ENCODE measurements around the gene TRIM7. TPM values are rescaled to one million over a fixed set of nuclear protein-coding genes. Genes with fewer than 3 reads are reported as not detected.

Gene TRIM7
- total and polyA plus RNA-seq, 2 donors (not counting 1 experiment from before 2014, with no cell fraction given) = 4.7 to 7.3 TPM

GRCh38 chr5:181190711-181191525, 14.1 kb downstream of the TRIM7 start:
- peak overlapping the region; percentile 51 for H3K9ac ChIP-seq (ENCODE audit: insufficient read depth, low read length)
- H3K36me3 ChIP-seq (ENCODE audit: control insufficient read depth, insufficient read depth, low read length) = no peaks in the 10 kb centered on the region
- peak overlapping the region; percentile 56 for H3K27ac ChIP-seq (ENCODE audit: insufficient read depth, low read length)
- peak overlapping the region; percentile 98 for H3K4me2 ChIP-seq (ENCODE audit: extremely low read depth, insufficient read depth, low read length)
- TF ChIP-seq, protein P1, sequence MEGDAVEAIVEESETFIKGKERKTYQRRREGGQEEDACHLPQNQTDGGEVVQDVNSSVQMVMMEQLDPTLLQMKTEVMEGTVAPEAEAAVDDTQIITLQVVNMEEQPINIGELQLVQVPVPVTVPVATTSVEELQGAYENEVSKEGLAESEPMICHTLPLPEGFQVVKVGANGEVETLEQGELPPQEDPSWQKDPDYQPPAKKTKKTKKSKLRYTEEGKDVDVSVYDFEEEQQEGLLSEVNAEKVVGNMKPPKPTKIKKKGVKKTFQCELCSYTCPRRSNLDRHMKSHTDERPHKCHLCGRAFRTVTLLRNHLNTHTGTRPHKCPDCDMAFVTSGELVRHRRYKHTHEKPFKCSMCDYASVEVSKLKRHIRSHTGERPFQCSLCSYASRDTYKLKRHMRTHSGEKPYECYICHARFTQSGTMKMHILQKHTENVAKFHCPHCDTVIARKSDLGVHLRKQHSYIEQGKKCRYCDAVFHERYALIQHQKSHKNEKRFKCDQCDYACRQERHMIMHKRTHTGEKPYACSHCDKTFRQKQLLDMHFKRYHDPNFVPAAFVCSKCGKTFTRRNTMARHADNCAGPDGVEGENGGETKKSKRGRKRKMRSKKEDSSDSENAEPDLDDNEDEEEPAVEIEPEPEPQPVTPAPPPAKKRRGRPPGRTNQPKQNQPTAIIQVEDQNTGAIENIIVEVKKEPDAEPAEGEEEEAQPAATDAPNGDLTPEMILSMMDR (conservative IDR thresholded peaks at IDR 0.05 in 1 of 2, IDR thresholded peaks at IDR 0.05 in 1 of 2; ENCODE audit: low read depth in 1 of 2, low read length in 2 of 2) = no peak
- no peak for TF ChIP-seq EZH2 (IDR thresholded peaks at IDR 0.05; ENCODE audit: low read length, missing control alignments)
- peak; percentile 43 to 59 for DNase-seq (ENCODE audit: low read depth in 2 of 2)
- no peaks in the 10 kb centered on the region for H3K27me3 ChIP-seq (ENCODE audit: control insufficient read depth, insufficient read depth, low read length)
- H3K9me3 ChIP-seq (ENCODE audit: control insufficient read depth, insufficient read depth, low read depth, low read length) = no peaks in the 10 kb centered on the region
- H3K4me1 ChIP-seq (ENCODE audit: control insufficient read depth, extremely low read depth, insufficient read depth, low read length) = no peaks in the 10 kb centered on the region
- H4K20me1 ChIP-seq (ENCODE audit: control insufficient read depth, extremely low read depth, insufficient read depth, low read length) = no peaks in the 10 kb centered on the region
- H3K79me2 ChIP-seq (ENCODE audit: control insufficient read depth, insufficient read depth, low read length) = no peaks in the 10 kb centered on the region
- peak overlapping the region; percentile 82 to 96 (median 85) for H3K4me3 ChIP-seq (replicated peaks in 1 of 4; ENCODE audit: control extremely low read depth in 1 of 4, insufficient read depth in 1 of 4, low read depth in 3 of 4, low read length in 4 of 4)
- H2AFZ ChIP-seq (ENCODE audit: low read length) = peak overlapping the region; percentile 88

- H3K4me2 ChIP-seq (ENCODE audit: extremely low read depth, insufficient read depth, low read length) = peak overlapping the region; percentile 98
- peak overlapping the region; percentile 17 for H3K9ac ChIP-seq (ENCODE audit: insufficient read depth, low read length)
Observed at GRCh38 chr5:181189962-181190710, 14.9 kb downstream of the TRIM7 start.

More at GRCh38 chr5:181189962-181190710, 14.9 kb downstream of the TRIM7 start:
- Histone ChIP-seq H4K20me1 (ENCODE audit: control insufficient read depth, extremely low read depth, insufficient read depth, low read length) (no peaks in the 10 kb centered on the region), H3K27ac (ENCODE audit: insufficient read depth, low read length) (no peak overlapping the region), H3K4me3 (replicated peaks in 1 of 4; ENCODE audit: control extremely low read depth in 1 of 4, insufficient read depth in 1 of 4, low read depth in 3 of 4, low read length in 4 of 4) (peak overlapping the region; percentile 82 to 96 (median 85)), H2AFZ (ENCODE audit: low read length) (peak overlapping the region; percentile 92), H3K36me3 (ENCODE audit: control insufficient read depth, insufficient read depth, low read length) (no peaks in the 10 kb centered on the region), H3K4me1 (ENCODE audit: control insufficient read depth, extremely low read depth, insufficient read depth, low read length) (no peaks in the 10 kb centered on the region), H3K27me3 (ENCODE audit: control insufficient read depth, insufficient read depth, low read length) (no peaks in the 10 kb centered on the region), H3K9me3 (ENCODE audit: control insufficient read depth, insufficient read depth, low read depth, low read length) (no peaks in the 10 kb centered on the region), H3K79me2 (ENCODE audit: control insufficient read depth, insufficient read depth, low read length) (no peaks in the 10 kb centered on the region)
- TF ChIP-seq, protein P1 (conservative IDR thresholded peaks at IDR 0.05 in 1 of 2, IDR thresholded peaks at IDR 0.05 in 1 of 2; ENCODE audit: low read depth in 1 of 2, low read length in 2 of 2) = no peak
- TF ChIP-seq EZH2 (IDR thresholded peaks at IDR 0.05; ENCODE audit: low read length, missing control alignments) = no peak
- no peak for DNase-seq (ENCODE audit: low read depth in 2 of 2)

Data from fibroblast of lung (primary cell).